Kidney epithelial cell (primary cell): ENCODE data around the gene SNHG17. TPM values are rescaled to one million over a fixed set of nuclear protein-coding genes. Genes with fewer than 3 reads are reported as not detected.

Source experiments
- DNase-seq: peaks from one replicate; pipeline ENCODE4 v3.0.0-alpha.2; 2010; ENCODE audit warnings: low read depth
- H3K27me3 ChIP-seq: 2 replicates; pipeline ENCODE4 v1.6.0; 2011; ENCODE audit warnings: low read length; ENCODE audit not compliant: control insufficient read depth, insufficient read depth
- H3K36me3 ChIP-seq: 2 replicates; pipeline ENCODE4 v1.5.1; 2011; ENCODE audit warnings: low read length; ENCODE audit not compliant: control insufficient read depth, insufficient read depth
- H3K4me3 ChIP-seq: 2 replicates; pipeline ENCODE4 v1.5.1; 2011; ENCODE audit warnings: low read depth, mild to moderate bottlenecking, control low read depth, low read length
- total RNA-seq: library from RNA; depleted of rRNA; stranded (reverse); fragments of >200 nt; gene quantifications from 2 replicates; pipeline ENCODE4 v1.2.3, GENCODE V29; 2015
- TF ChIP-seq, protein P1 (sequence below): IDR thresholded peaks from 2 replicates; pipeline ENCODE4 v1.5.1; 2011; ENCODE audit warnings: mild to moderate bottlenecking, moderate library complexity, low read length, control low read depth, inconsistent platforms; ENCODE audit not compliant: insufficient read depth, poor library complexity, severe bottlenecking

SNHG17 gene
- total RNA-seq, 1 donor from 2014 or later = 34.2 TPM

DNA sequence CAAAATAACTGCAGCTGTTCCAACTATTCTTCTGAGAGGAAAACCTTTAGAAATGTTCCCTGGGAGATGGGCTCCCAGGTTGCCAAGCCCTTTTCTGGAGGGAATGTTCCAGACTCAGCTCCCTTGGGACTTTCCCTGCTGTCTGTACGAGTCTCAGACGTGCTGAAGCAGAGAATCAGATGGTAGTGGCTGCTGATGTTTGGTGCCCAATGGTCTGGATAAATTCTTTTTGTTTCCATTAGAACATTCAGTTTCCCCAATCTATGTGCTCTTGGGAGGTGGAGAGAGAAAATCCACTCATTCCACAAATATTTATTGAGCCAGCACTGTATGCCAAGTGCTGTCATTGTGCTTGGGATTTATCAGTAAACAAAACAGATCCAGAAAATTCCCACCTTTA is 40.0 kb downstream of the SNHG17 start:
- Histone ChIP-seq H3K4me3 (no peak overlapping the region), H3K36me3 (no peaks in the 10 kb centered on the region), H3K27me3 (no peaks in the 10 kb centered on the region)
- no peak for DNase-seq
- TF ChIP-seq, protein P1, sequence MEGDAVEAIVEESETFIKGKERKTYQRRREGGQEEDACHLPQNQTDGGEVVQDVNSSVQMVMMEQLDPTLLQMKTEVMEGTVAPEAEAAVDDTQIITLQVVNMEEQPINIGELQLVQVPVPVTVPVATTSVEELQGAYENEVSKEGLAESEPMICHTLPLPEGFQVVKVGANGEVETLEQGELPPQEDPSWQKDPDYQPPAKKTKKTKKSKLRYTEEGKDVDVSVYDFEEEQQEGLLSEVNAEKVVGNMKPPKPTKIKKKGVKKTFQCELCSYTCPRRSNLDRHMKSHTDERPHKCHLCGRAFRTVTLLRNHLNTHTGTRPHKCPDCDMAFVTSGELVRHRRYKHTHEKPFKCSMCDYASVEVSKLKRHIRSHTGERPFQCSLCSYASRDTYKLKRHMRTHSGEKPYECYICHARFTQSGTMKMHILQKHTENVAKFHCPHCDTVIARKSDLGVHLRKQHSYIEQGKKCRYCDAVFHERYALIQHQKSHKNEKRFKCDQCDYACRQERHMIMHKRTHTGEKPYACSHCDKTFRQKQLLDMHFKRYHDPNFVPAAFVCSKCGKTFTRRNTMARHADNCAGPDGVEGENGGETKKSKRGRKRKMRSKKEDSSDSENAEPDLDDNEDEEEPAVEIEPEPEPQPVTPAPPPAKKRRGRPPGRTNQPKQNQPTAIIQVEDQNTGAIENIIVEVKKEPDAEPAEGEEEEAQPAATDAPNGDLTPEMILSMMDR = no peak

DNA sequence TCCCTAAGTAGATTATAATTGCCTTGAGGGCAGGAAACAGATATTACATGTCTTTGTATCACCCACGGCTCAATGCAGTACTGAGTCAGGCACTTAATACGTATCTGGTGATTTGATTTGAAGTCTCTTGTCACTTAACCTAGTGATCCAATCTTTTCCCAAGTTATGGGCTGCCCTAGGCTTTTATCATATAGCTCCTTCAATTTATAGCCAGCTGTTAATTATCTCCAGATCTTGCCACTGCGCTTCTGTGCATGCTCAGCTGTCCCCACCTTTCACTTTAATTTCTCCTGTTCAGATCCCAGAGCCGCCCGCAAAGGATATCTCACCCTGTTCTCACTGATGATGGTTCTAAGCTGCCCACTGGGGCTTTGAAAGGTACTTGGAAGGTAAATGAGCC is 41.9 kb downstream of the SNHG17 start:
- Histone ChIP-seq H3K4me3 (no peak overlapping the region), H3K36me3 (no peaks in the 10 kb centered on the region), H3K27me3 (no peaks in the 10 kb centered on the region)
- DNase-seq = no peak
- TF ChIP-seq, protein P1 = no peak

DNA sequence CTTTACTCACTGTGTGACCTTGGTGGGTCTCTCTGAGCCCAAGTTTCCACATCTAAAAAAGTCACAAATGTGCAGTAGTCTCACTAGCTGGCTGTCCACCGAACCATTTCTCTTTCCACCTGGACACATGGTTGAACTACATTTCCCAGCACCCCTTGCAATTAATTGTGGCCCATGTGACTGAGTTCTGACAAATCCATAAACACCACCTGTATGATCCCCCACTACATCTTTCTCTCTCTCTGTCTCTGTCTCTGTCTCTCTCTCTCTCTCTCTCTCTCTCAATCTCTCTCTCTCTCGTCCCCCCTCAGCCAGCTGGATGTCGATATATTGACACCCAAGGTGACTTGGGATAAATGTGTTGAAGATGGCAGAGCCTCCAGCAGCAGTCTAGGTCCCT is 42.8 kb downstream of the SNHG17 start:
- Histone ChIP-seq H3K36me3 (no peaks in the 10 kb centered on the region), H3K4me3 (no peak overlapping the region), H3K27me3 (no peaks in the 10 kb centered on the region)
- TF ChIP-seq, protein P1 = no peak
- DNase-seq = no peak

DNA sequence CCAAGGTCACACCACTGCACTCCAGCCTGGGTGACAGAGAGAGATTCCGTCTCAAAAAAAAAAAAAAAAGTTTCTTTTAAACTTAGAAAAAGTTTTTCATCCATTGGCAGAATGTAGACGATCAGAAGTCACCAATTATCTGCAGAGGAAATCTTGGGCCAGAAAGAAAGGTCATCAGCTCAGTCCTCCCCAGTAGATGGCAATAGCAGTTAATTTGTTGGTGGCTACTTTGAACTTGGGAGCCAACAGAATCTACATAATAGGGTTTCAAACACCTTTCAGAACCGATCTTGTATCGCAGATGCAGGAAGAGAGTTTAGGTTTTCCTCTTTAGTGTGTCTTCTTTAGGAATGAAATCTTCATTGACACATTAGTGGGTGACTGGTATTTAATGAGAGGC is 47.2 kb downstream of the SNHG17 start:
- H3K36me3 ChIP-seq = no peaks in the 10 kb centered on the region

DNA sequence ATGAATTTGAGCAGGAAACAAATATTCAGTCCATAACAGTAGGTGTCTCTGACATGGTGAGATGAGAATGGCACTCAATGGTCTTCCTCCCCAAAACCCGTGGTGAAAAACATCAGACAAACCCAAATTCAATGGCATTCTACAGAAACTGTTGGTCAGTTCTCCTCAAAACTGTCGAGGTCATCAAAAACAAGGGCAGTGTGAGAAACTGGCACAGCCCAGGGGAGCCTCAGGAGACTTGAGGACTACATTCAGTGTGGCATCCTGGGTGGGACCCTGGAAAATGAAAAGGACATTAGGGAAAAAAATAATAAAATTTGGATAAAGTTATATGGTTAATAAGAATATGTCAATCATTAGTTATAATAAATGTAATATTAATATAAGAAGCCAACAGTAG is 48.3 kb downstream of the SNHG17 start:
- TF ChIP-seq, protein P1 = no peak
- H3K36me3 ChIP-seq = no peaks in the 10 kb centered on the region
- H3K27me3 ChIP-seq = no peaks in the 10 kb centered on the region
- no peak overlapping the region for H3K4me3 ChIP-seq
- DNase-seq = no peak

More for the DNA sequence above, 47.2 kb downstream of the SNHG17 start:
- DNase-seq = no peak
- TF ChIP-seq, protein P1 = no peak
- Histone ChIP-seq H3K27me3 (no peaks in the 10 kb centered on the region), H3K4me3 (no peak overlapping the region)

DNA sequence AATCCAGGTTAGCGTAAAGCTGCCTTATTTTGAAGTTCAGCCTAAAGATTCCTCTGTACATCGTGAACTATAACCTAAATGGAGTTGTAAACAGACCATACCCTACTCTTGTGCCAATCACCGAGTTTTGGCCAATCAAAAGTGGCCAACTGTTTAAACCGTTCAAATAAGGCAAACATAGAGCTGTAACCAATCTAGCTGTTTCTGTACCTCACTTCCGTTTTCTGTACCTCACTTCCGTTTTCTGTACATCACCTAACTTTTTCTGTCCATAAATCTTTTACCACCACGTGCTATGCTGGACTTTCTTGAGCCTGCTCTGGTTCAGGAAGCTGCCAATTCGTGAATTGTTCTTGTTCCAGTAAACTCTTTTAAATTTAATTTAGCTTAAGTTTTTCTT is 49.1 kb downstream of the SNHG17 start:
- no peak for DNase-seq
- TF ChIP-seq, protein P1 = no peak
- Histone ChIP-seq H3K27me3 (no peaks in the 10 kb centered on the region), H3K36me3 (no peaks in the 10 kb centered on the region), H3K4me3 (no peak overlapping the region)
